ENCODE measurements around the gene RGS1.

RGS1 gene

GRCh38 chr1:192581131-192581927, 5.8 kb downstream of the RGS1 start:
- no peak for DNase-seq (ENCODE audit: low read depth)

DNA sequence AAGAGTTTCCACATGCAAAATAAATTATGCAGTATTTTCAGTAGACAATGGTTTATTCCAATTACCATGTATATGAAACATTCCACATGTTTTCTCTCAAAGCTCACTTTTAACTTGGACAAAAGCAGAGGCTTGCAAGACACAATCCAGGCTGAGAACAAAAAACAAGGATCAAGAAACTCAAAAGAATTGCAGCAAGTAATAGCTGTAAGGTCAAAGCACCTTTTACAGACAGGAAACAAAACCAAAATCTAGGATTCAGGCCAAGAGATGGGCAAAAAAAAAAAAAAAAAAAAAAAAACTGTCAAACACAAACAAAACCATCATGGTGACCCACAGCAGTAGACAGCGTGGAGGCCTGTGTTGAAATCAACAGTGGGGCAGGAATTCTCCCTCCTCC, 9.3 kb downstream of the RGS1 start:
- no peak for DNase-seq (ENCODE audit: low read depth)

GRCh38 chr1:192587386-192588266, 12.1 kb downstream of the RGS1 start:
- no peak for DNase-seq (ENCODE audit: low read depth)

GRCh38 chr1:192588546-192588945, 13.0 kb downstream of the RGS1 start:
- no peak for DNase-seq (ENCODE audit: low read depth)

- DNase-seq (ENCODE audit: low read depth), result no peak
Observed at GRCh38 chr1:192589813-192590212, 14.2 kb downstream of the RGS1 start.

DNA sequence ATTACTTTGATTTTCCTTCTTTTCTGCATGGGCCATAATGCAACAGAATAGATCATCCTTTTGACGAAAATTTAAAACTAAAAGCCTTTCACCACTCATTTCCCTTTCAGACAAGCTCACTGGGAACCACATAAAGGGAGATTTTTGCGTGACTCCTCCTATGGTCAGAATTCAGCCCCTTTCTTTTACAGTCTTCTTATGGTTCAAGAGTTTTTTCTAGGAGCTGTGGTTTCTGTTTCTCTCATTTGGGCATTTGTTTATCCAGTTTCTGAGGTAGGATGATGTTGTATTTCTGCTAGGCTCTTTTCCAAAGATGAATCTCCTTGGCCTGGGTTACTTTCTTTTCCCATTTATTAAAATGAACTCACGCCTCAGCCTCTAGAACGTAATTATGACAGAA, 16.9 kb downstream of the RGS1 start:
- DNase-seq (ENCODE audit: low read depth), result no peak

- no peak for DNase-seq (ENCODE audit: low read depth)
Observed at GRCh38 chr1:192592981-192593708, 17.6 kb downstream of the RGS1 start.

- no peak for DNase-seq (ENCODE audit: low read depth)
Observed at GRCh38 chr1:192595299-192595698, 19.7 kb downstream of the RGS1 start.

GRCh38 chr1:192598589-192598988, 23.0 kb downstream of the RGS1 start:
- DNase-seq (ENCODE audit: low read depth), result no peak

DNA sequence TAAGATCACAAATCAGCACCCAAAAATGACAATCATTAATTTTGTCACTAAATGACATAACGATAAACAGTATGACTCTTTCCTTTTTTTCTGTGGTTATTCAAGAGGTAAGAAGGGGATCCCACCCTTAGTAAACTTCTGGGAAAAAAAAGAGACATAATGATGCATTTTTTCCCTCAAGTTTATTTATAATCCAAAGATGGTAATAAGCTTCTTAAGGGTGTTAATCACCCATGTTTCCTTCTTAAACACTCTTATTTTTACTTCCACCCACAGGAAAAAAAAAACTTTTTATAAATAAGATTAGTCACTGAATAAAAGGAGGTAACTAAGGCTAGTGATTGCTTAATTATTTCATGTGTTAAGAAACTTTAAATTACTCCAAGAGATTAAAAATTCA, 24.7 kb downstream of the RGS1 start:
- no peak for DNase-seq (ENCODE audit: low read depth)

DNA sequence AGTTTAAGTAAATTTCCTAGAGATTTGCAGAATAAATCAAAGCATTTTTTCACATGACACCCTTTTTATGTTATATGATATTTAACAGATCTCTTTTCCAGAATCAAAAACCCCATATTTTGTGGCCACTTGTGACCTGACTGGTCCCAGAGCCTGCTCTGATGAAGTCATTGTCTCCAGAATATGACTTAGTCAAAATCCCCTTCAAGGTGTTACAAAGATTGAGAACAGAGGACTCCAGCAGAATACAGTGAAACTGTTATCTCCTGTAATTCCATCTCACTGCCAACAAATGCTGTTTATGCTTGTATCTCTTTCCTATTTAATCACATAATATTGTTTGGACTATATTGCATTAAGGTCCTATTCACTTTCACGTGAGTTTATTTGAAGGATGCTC, 25.6 kb downstream of the RGS1 start:
- DNase-seq (ENCODE audit: low read depth), result no peak

GRCh38 chr1:192601567-192601966, 26.0 kb downstream of the RGS1 start:
- DNase-seq (ENCODE audit: low read depth), result no peak

DNA sequence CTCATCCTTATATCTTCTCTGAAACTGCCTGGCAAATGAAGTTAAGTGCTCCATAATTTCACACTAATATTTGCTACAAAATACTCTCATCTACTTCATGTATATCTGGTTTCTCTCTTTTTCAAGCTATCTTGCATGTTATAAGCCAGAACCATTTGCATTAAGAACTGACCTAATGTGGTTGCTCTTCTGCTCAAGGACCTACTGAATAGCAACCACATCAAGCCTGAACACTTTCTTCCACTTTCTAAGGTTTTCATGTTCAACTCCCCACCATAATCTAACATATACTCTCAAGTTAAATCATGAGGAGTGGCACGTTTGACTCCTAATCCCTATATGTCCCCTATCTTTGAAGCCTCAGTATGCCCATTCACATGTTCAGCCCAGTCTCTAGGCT, 27.2 kb downstream of the RGS1 start:
- no peak for DNase-seq (ENCODE audit: low read depth)

DNA sequence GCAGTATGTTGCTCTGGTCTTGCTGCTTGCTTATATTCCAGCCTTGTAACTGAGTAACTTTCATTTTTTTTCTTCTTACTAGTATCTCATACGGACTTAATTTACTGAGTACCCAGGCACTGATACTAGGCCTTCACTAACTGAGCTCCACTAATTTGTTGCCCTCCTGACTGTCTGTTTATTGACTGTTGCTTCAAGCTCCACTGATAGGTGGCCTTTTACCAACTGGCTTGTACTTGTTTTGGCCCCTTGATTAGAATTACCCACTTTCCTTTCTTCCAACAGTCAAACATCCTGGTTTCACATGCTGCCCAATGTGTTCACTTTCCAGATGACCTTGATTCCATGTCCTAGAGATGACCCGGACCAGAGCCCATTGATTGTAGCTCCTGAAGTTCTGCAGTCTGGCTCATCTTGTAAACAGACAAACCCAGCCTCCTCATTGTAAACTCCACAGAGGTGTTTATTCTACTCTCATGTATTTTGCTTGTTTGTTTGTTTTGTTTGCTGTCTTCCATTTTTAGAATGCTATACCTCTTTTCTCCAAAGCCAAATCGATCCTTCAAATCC, 27.7 kb downstream of the RGS1 start:
- DNase-seq (ENCODE audit: low read depth), result no peak

DNA sequence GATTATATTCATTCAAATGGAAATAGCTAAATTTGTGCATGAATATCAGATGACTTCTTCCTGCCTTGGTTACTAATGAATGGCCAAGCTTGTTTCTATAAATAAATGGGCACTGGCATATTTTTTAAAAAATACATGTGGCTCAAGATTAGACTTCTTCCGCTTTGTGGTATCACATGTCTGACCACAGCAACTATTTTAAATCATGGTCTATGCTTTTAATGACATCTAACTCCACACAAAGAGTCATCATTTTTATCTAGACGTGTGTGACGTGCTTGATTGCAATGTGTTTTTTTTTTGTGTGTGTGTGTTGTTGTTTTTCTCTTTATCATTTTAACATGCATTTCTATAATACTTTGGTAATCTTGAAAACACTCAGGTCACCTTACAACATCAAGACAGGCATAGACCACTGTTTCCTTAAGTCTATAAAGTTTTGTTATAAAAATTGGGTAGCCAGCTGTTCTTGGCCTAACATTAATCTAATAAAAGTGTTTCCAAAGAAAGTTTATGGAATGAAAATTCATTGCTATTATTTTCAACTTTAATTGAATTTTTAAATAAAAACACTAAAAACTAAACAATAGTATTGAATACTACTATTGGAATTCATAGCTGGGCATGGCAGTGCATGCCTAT, 29.5 kb downstream of the RGS1 start:
- no peak for DNase-seq (ENCODE audit: low read depth)

DNA sequence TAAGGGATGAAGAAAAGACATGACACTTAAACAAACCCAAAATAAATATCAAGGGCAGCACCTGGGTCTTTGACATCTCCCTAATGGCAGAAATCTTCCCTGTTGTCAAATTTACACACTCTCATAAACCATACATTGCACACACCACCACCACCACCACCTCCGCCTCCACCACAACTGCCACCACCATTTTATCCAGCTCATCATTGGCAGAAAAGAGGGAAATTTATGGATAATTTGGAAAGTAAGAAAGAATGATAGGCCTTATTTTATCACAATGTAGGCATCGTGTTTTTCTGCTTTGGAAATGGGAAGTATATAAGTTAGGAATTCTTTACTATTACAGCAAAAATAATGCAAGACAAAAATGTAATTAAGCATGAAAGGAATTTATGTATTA, 33.1 kb downstream of the RGS1 start:
- DNase-seq (ENCODE audit: low read depth), result no peak

DNA sequence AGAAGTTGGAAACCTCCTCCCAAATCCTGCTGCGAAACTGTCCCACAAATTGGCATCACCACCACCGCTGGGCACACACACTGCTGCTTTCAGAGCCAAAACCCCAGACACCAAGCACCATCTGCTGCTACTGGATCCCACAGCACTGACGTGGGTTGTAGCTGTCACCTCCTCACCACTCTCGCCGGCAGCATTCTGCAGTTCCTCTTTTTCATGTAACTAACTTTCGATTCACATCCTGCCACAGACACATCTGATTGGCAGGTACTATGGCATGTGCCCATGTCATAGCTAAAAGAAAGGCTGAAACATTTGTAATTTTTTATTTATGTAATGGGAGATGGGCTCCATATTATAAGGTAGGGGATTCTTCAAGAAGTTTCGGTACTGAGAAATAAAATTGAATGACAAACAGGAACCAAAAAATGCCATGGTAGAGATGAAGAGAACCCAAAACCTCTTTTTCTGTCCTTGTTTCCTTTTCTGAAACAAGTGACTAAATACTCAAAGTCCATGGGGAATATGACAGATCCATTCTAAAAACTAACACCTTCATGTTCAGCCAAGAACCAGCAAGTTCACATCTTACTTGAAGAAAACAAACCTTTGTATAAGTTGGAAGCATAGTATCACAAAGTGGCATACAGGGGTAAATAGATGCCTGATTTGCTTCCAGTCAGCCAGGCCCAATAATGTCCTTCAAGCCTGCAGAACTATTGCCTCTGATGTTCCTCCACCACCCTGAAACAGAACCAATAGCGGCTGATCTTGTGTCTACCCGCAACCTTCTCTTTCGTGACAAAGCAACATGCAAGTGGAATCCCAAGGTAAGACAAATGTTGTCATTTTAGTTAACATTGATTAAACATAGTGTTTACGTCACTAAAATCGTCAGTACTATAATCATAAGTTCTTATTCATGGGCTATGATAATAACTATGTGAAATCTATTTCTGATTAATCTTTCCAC, 33.8 kb downstream of the RGS1 start:
- DNase-seq (ENCODE audit: low read depth), result no peak

DNA sequence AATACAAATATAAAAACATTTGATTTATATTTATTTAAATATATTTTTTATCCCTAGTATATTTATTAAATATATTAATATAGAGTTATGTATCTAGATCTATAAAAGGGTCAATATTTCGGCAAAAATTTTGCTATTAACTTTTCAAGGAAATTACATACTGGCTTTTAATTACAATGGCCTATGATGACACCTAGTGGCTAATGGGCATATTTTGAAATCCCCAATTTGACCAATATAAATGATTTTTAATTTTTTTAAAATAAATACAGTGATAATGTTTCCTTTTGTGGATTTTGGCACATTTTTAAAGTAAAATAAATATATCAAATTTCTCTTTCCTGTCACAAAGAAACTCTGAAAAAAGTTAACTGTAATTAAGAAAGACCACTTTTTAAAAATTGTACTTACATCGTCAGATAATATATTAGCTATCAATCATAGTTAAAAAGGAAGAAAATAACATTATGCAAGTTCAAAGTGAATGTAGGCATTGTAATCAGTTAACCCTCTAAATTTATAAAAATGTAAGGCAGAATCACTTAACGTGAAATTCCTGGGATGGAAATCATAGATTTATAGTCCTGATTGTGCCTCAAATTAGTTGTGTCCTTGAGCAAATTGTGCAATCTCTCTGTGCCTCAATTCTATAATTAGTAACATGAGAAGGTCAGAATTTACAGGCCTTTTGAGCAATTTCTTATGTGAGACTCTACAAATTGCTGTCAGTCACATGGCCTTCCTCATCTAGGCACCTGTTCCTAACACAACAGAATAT, 34.7 kb downstream of the RGS1 start:
- peak; percentile 12 for DNase-seq (ENCODE audit: low read depth)

DNA sequence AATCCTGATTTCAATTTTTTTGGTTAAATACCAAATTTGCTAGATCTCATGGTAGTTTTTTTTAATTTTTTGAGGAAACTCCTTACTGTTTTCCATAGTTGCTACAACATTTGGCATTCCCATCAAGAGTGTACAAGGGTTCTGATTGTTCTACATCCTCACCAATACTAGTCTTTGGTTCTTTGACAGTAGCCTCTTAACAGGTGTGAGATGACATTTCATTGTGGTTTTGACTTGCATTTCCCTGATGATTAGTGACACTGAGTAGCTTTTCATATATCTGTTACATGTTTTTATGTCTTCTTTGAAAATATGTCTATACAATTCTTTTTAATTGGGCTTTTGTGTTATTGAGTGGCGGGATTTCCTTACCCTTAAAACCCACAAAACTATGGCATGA, 39.5 kb downstream of the RGS1 start:
- DNase-seq (ENCODE audit: low read depth), result no peak
